MCF 10A (cell line): ENCODE measurements around the gene SBK1. TPM values are rescaled to one million over a fixed set of nuclear protein-coding genes. Genes with fewer than 3 reads are reported as not detected.

Experiments
- BruUV-seq: library from RNA; stranded (reverse); fragments of 400-500 nt; replicated peaks from 2 replicates; lab custom pipeline; 2021; lab: Mats Ljungman, UMichigan
- CTCF ChIA-PET: fragments of 300-600 bp; sonication (Branson Sonifier 250); formaldehyde crosslinking; extraction: SDS; loops from one replicate; lab custom pipeline; 2021; ENCODE audit warnings: antibody characterized with exemption, inconsistent platforms; lab: Yijun Ruan, JAX
- POLR2A ChIA-PET: fragments of 300-600, 350-650 bp; sonication (Branson Sonifier 250); formaldehyde crosslinking; extraction: SDS; loops from one replicate; lab custom pipeline; 2020; ENCODE audit warnings: antibody characterized with exemption, inconsistent platforms; lab: Yijun Ruan, JAX
- DNase-seq: peaks from one replicate; pipeline ENCODE4 v3.0.0-alpha.2; 2018; ENCODE audit not compliant: unreplicated experiment
- H3K27ac Mint-ChIP-seq: one replicate; pipeline ENCODE4 v1.8.0; 2022; ENCODE audit warnings: mild to moderate bottlenecking, low read depth, mixed read lengths; ENCODE audit not compliant: unreplicated experiment
- H3K27me3 Mint-ChIP-seq: one replicate; pipeline ENCODE4 v1.8.0; 2022; ENCODE audit warnings: mixed read lengths; ENCODE audit not compliant: insufficient read depth, unreplicated experiment
- H3K36me3 Mint-ChIP-seq: one replicate; pipeline ENCODE4 v1.8.0; 2022; ENCODE audit warnings: mild to moderate bottlenecking, moderate library complexity, mixed read lengths; ENCODE audit not compliant: insufficient read depth, unreplicated experiment
- H3K4me1 Mint-ChIP-seq: one replicate; pipeline ENCODE4 v1.8.0; 2022; ENCODE audit warnings: mixed read lengths; ENCODE audit not compliant: insufficient read depth, unreplicated experiment
- H3K4me3 Mint-ChIP-seq: one replicate; pipeline ENCODE4 v1.8.0; 2022; ENCODE audit warnings: mild to moderate bottlenecking, moderate library complexity, mixed read lengths; ENCODE audit not compliant: unreplicated experiment
- H3K9me3 Mint-ChIP-seq: one replicate; pipeline ENCODE4 v1.8.0; 2022; ENCODE audit warnings: mixed read lengths; ENCODE audit not compliant: unreplicated experiment
- CTCF ChIP-seq: fragments of 200-600 bp; IDR thresholded peaks from one replicate; pipeline ENCODE4 v1.8.0; 2022; ENCODE audit warnings: antibody characterized with exemption, mild to moderate bottlenecking; ENCODE audit not compliant: unreplicated experiment
- intact Hi-C: fragments of 100-400 bp; cut with micrococcal nuclease; formaldehyde crosslinking; loops from 2 replicates; pipeline ENCODE4 v1.14.1; 2022
- total RNA-seq: library from RNA; stranded (reverse); gene quantifications from 2 replicates; pipeline ENCODE4 v1.2.3, GENCODE V29; 2022

Gene SBK1
- total RNA-seq, 1 experiment from 2014 or later = 0.14 TPM

- Mint-ChIP-seq H3K4me3 (no peak overlapping the region), H3K27me3 (peaks cover 37% of the 10 kb centered on the region), H3K36me3 (no peaks in the 10 kb centered on the region), H3K9me3 (no peaks in the 10 kb centered on the region), H3K4me1 (no peaks in the 10 kb centered on the region), H3K27ac (no peak overlapping the region)
- no TSS peak for BruUV-seq
- intact Hi-C loops = no loop called here
- CTCF ChIA-PET = interaction anchor here (0.6 kb wide), 2 partner anchors 11 to 49 kb away, joined by 3 to 8 read pairs; no protein-coding TSS in a partner anchor
- no peak for DNase-seq
- TF ChIP-seq CTCF = no peak
- POLR2A ChIA-PET = no interaction called here
Observed at GRCh38 chr16:28309811-28310311, 17.5 kb downstream of the SBK1 start.

GRCh38 chr16:28310796-28311195, 18.5 kb downstream of the SBK1 start:
- BruUV-seq = no TSS peak
- intact Hi-C loops = no loop called here
- POLR2A ChIA-PET = interaction anchor here (0.6 kb wide), 1 partner anchor 16 kb away, joined by 3 read pairs; no protein-coding TSS in a partner anchor
- CTCF ChIA-PET = interaction anchor here (0.6 to 1.4 kb wide), 3 partner anchors 10 to 50 kb away, joined by 3 to 8 read pairs (median 5); no protein-coding TSS in a partner anchor
- no peak for DNase-seq
- H3K27me3 Mint-ChIP-seq = peaks cover 38% of the 10 kb centered on the region
- no peaks in the 10 kb centered on the region for H3K4me1 Mint-ChIP-seq
- H3K9me3 Mint-ChIP-seq = no peaks in the 10 kb centered on the region
- no peak overlapping the region for H3K4me3 Mint-ChIP-seq
- no peaks in the 10 kb centered on the region for H3K36me3 Mint-ChIP-seq
- no peak overlapping the region for H3K27ac Mint-ChIP-seq
- TF ChIP-seq CTCF = no peak

DNA sequence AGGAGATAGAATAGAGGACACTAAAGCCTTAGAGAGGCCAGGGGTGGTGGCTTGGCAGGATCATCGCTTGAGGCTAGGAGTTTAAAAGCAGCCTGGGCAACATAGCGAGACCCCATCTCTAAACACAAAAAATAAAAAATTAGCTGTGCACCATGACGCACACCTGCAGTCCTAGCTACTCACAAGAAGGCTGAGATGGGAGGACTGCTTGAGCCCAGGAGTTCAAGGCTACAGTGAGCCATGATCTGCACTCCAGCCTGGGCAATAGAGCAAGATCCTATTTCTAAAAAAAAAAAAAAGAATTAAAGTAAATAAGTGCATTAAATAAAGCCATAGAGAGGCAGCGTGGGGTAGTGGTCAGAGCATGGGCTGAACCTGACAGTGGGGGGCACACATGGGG, 19.1 kb downstream of the SBK1 start:
- POLR2A ChIA-PET = no interaction called here
- intact Hi-C loops = no loop called here
- CTCF ChIA-PET = interaction anchor here (1.4 to 2.2 kb wide), 2 partner anchors 10 to 34 kb away, joined by 5 to 7 read pairs; no protein-coding TSS in a partner anchor
- no peaks in the 10 kb centered on the region for H3K9me3 Mint-ChIP-seq
- no peak for DNase-seq
- peaks cover 32% of the 10 kb centered on the region for H3K27me3 Mint-ChIP-seq
- H3K4me3 Mint-ChIP-seq = no peak overlapping the region
- no peaks in the 10 kb centered on the region for H3K4me1 Mint-ChIP-seq
- H3K27ac Mint-ChIP-seq = no peak overlapping the region
- H3K36me3 Mint-ChIP-seq = no peaks in the 10 kb centered on the region
- BruUV-seq = no TSS peak
- no peak for TF ChIP-seq CTCF

DNA sequence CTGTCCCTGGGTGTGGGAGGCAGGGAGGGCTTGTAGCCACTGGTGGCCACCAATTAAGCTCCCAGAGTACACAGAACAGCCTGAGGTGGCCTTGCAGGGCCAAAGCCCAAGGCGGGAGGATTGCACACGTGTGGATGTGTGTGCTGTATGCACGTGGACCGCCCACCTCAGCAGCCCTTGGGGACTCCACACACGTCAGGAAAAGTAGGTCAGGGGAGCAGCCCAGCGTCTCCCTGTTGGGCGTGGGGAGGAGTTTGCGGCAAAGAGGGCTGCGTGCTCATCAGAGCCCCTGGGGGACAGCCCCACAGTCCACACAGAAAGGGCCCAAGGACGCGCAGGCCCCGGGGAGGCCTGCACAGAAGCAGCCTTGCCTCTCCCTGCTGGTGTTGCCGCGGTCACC, 19.6 kb downstream of the SBK1 start:
- peaks cover 27% of the 10 kb centered on the region for H3K27me3 Mint-ChIP-seq
- no peak overlapping the region for H3K27ac Mint-ChIP-seq
- H3K9me3 Mint-ChIP-seq = no peaks in the 10 kb centered on the region
- POLR2A ChIA-PET = no interaction called here
- no peak overlapping the region for H3K4me3 Mint-ChIP-seq
- no peaks in the 10 kb centered on the region for H3K36me3 Mint-ChIP-seq
- DNase-seq = no peak
- no TSS peak for BruUV-seq
- CTCF ChIA-PET = interaction anchor here (0.6 to 2.2 kb wide), 3 partner anchors 9 to 81 kb away, joined by 4 to 7 read pairs (median 5); no protein-coding TSS in a partner anchor
- H3K4me1 Mint-ChIP-seq = no peaks in the 10 kb centered on the region
- intact Hi-C loops = no loop called here
- no peak for TF ChIP-seq CTCF
